ENCODE measurements around the gene ASPSCR1.
A peak's percentile ranks its signal among the peaks of the same experiment; 100 is the strongest.
"Not testable (repeated sequence)": the region's sequence is repeated elsewhere in the genome, so short reads cannot be mapped to it uniquely, and the experiment has no call there.

ASPSCR1 gene

GRCh38 chr17:81961521-81962498 is 15.6 kb upstream of the ASPSCR1 start:
- DNase-seq = no peak

GRCh38 chr17:81962499-81963441 is 14.7 kb upstream of the ASPSCR1 start:
- no peak for DNase-seq

GRCh38 chr17:81964081-81964849 is 13.2 kb upstream of the ASPSCR1 start:
- DNase-seq = no peak

GRCh38 chr17:81966343-81967243 is 10.8 kb upstream of the ASPSCR1 start:
- no peak for DNase-seq

- DNase-seq = no peak
These were observed 10.2 kb upstream of the ASPSCR1 start for GRCh38 chr17:81967244-81967532.

GRCh38 chr17:81967533-81968395 is 9.7 kb upstream of the ASPSCR1 start:
- peak; percentile 93 for DNase-seq

- no peak for DNase-seq
These were observed 9.1 kb upstream of the ASPSCR1 start for GRCh38 chr17:81968396-81968745.

- no peak for DNase-seq
These were observed 8.3 kb upstream of the ASPSCR1 start for GRCh38 chr17:81968850-81969812.

- DNase-seq = no peak
These were observed 4.0 kb upstream of the ASPSCR1 start for GRCh38 chr17:81973432-81973831.

- peak; percentile 71 for DNase-seq
These were observed 858 bp upstream of the ASPSCR1 start for GRCh38 chr17:81976332-81977210.

- no peak for DNase-seq
These were observed 1.3 kb downstream of the ASPSCR1 start for GRCh38 chr17:81978524-81979298.

- DNase-seq = no peak
These were observed 2.7 kb downstream of the ASPSCR1 start for GRCh38 chr17:81980122-81980521.

- no peak for DNase-seq
These were observed 3.4 kb downstream of the ASPSCR1 start for GRCh38 chr17:81980707-81981343.

GRCh38 chr17:81981511-81981910 is 4.1 kb downstream of the ASPSCR1 start:
- not testable (repeated sequence) for DNase-seq

GRCh38 chr17:81983011-81983638 is 5.7 kb downstream of the ASPSCR1 start:
- no peak for DNase-seq

- no peak for DNase-seq
These were observed 6.4 kb downstream of the ASPSCR1 start for GRCh38 chr17:81983639-81984373.
